ENCODE data around the gene KCNF1.

- TF ChIP-seq CTCF (IDR thresholded peaks at IDR 0.05) (no peak), POLR2A (IDR thresholded peaks at IDR 0.05) (no peak)
Measured at GRCh38 chr2:10887476-10887875, 24.3 kb upstream of the KCNF1 start.
